ENCODE data around the gene MEN1.

DNA sequence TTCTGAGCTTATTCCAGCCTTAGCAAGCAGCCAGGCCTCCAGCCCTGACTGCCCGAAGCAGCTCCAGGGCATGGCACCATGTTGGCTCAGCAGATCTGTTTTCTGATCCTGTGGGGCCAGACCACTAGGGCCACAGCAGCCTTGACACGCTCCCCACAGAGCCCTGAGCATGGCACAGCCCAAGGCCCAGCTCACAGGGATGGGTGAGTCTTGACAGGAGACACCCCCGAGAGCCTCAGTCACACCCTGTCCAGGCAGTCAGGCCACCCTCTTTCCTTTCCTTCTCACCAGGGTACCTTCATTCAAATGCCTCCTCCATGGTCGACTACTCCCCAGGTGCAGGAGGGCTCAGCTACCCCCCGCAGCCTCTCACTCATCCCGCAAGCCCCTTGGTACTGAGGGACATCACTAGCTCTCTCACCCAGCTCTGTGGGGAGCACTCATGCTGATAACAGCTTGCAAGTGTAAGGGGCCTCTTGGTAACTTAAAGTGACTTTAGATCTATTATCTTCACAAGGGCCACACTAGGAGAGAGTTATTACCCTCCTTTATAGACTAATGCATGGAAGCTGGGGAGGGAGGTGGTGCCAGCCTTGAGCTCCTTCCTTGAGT lies 38.0 kb upstream of the MEN1 start:
- no peak for TF ChIP-seq POLR2A (conservative IDR thresholded peaks at IDR 0.05)
- TF ChIP-seq, protein P1, sequence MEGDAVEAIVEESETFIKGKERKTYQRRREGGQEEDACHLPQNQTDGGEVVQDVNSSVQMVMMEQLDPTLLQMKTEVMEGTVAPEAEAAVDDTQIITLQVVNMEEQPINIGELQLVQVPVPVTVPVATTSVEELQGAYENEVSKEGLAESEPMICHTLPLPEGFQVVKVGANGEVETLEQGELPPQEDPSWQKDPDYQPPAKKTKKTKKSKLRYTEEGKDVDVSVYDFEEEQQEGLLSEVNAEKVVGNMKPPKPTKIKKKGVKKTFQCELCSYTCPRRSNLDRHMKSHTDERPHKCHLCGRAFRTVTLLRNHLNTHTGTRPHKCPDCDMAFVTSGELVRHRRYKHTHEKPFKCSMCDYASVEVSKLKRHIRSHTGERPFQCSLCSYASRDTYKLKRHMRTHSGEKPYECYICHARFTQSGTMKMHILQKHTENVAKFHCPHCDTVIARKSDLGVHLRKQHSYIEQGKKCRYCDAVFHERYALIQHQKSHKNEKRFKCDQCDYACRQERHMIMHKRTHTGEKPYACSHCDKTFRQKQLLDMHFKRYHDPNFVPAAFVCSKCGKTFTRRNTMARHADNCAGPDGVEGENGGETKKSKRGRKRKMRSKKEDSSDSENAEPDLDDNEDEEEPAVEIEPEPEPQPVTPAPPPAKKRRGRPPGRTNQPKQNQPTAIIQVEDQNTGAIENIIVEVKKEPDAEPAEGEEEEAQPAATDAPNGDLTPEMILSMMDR (IDR thresholded peaks at IDR 0.05 in 2 of 3, conservative IDR thresholded peaks at IDR 0.05 in 1 of 3; ENCODE audit: insufficient read depth in 2 of 3, low read depth in 1 of 3, low read length in 3 of 3), result no peak
- TF ChIP-seq RB1 (IDR thresholded peaks at IDR 0.05; ENCODE audit: low read depth), result no peak
- no peak for TF ChIP-seq MAFK (IDR thresholded peaks at IDR 0.05; ENCODE audit: low read length)
- TF ChIP-seq HMG20B (CRISPR knock-in tag; IDR thresholded peaks at IDR 0.05), result no peak
- no peak for TF ChIP-seq TAF7 (tag; IDR thresholded peaks at IDR 0.05)
- no peak for TF ChIP-seq ZNF551 (CRISPR knock-in tag; IDR thresholded peaks at IDR 0.05)
- TF ChIP-seq GATA2 (CRISPR knock-in tag; IDR thresholded peaks at IDR 0.05), result no peak
- TF ChIP-seq ZNF3 (CRISPR knock-in tag; IDR thresholded peaks at IDR 0.05), result no peak
- no peak for TF ChIP-seq TEAD1 (CRISPR knock-in tag; IDR thresholded peaks at IDR 0.05)
- TF ChIP-seq, protein P2, sequence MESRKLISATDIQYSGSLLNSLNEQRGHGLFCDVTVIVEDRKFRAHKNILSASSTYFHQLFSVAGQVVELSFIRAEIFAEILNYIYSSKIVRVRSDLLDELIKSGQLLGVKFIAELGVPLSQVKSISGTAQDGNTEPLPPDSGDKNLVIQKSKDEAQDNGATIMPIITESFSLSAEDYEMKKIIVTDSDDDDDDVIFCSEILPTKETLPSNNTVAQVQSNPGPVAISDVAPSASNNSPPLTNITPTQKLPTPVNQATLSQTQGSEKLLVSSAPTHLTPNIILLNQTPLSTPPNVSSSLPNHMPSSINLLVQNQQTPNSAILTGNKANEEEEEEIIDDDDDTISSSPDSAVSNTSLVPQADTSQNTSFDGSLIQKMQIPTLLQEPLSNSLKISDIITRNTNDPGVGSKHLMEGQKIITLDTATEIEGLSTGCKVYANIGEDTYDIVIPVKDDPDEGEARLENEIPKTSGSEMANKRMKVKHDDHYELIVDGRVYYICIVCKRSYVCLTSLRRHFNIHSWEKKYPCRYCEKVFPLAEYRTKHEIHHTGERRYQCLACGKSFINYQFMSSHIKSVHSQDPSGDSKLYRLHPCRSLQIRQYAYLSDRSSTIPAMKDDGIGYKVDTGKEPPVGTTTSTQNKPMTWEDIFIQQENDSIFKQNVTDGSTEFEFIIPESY (CRISPR knock-in tag; IDR thresholded peaks at IDR 0.05), result no peak
- TF ChIP-seq MTA3 (IDR thresholded peaks at IDR 0.05; ENCODE audit: borderline replicate concordance), result no peak
